Rectal smooth muscle tissue (tissue), 1 donor: ENCODE results near the gene TEKTIP1.
A peak's percentile ranks its signal among the peaks of the same experiment; 100 is the strongest.

ENCODE experiments used
- H3K27ac ChIP-seq: one replicate; pipeline ENCODE4 v1.7.0; 2013; ENCODE audit warnings: low read depth, low read length, inconsistent platforms
- H3K27me3 ChIP-seq: one replicate; pipeline ENCODE4 v1.7.0; 2013; ENCODE audit warnings: low read length; ENCODE audit not compliant: control insufficient read depth, insufficient read depth
- H3K36me3 ChIP-seq: one replicate; pipeline ENCODE4 v1.7.0; 2013; ENCODE audit warnings: low read length; ENCODE audit not compliant: control insufficient read depth, insufficient read depth
- H3K4me1 ChIP-seq: one replicate; pipeline ENCODE4 v1.7.0; 2013; ENCODE audit warnings: low read length; ENCODE audit not compliant: control insufficient read depth, insufficient read depth
- H3K4me3 ChIP-seq: one replicate; pipeline ENCODE4 v1.7.0; 2013; ENCODE audit warnings: low read length
- H3K9ac ChIP-seq: one replicate; pipeline ENCODE4 v1.7.0; 2013; ENCODE audit warnings: low read length

The TEKTIP1 gene

GRCh38 chr19:3538965-3539755 lies at the start of gene TEKTIP1:
Gene TEKTIP1, plus strand, starts transcription at chr19:3539174. Its CDS starts 4 bp downstream, at chr19:3539178.
- H3K4me3 ChIP-seq: no peak within 1 kb of the TSS
- no peak within 1 kb of the TSS for H3K27ac ChIP-seq
- H3K36me3 ChIP-seq: peaks cover 15% of the 10 kb centered on the region
- H3K4me1 ChIP-seq: no peaks in the 10 kb centered on the region
- H3K9ac ChIP-seq: no peak within 1 kb of the TSS
- no peaks in the 10 kb centered on the region for H3K27me3 ChIP-seq

- H3K4me3 ChIP-seq: no peak overlapping the region
- H3K27me3 ChIP-seq: no peaks in the 10 kb centered on the region
- peaks cover 10% of the 10 kb centered on the region for H3K36me3 ChIP-seq
- no peak overlapping the region for H3K9ac ChIP-seq
- no peaks in the 10 kb centered on the region for H3K4me1 ChIP-seq
- H3K27ac ChIP-seq: no peak overlapping the region
Measured at GRCh38 chr19:3491396-3492119, 47.4 kb upstream of the TEKTIP1 start.

GRCh38 chr19:3492131-3492839 lies 46.7 kb upstream of the TEKTIP1 start:
- Histone ChIP-seq H3K9ac (no peak overlapping the region), H3K36me3 (peaks cover 10% of the 10 kb centered on the region)

GRCh38 chr19:3492919-3493318 lies 46.1 kb upstream of the TEKTIP1 start:
- Histone ChIP-seq H3K4me1 (no peaks in the 10 kb centered on the region), H3K9ac (no peak overlapping the region), H3K4me3 (no peak overlapping the region), H3K36me3 (peaks cover 10% of the 10 kb centered on the region), H3K27ac (no peak overlapping the region), H3K27me3 (no peaks in the 10 kb centered on the region)

More at GRCh38 chr19:3492131-3492839, 46.7 kb upstream of the TEKTIP1 start:
- Histone ChIP-seq H3K27ac (no peak overlapping the region), H3K27me3 (no peaks in the 10 kb centered on the region), H3K4me3 (no peak overlapping the region), H3K4me1 (no peaks in the 10 kb centered on the region)

DNA sequence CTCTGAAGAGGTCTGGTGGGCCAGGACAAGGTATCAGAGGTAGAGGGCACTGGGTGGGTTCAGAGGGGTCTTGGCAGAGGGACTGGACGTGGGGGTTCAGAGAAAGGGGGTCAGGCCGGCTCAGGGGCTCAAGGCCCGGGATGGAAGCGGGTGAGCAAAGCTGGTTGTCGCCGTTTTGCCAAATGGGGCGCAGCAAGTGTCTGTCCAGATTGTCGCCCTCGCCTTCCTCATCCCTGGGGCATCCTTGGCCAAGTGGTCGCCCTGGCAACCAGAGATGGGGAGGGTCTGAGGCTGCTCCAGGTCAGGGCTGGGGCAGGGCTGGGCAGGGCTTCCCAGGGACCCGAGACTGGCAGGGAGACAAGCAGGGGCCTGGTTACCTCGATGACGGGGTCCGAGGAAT lies 45.3 kb upstream of the TEKTIP1 start:
- H3K4me3 ChIP-seq: no peak overlapping the region
- H3K9ac ChIP-seq: no peak overlapping the region
- H3K27me3 ChIP-seq: no peaks in the 10 kb centered on the region
- peaks cover 10% of the 10 kb centered on the region for H3K36me3 ChIP-seq
- no peaks in the 10 kb centered on the region for H3K4me1 ChIP-seq
- H3K27ac ChIP-seq: no peak overlapping the region

- no peak overlapping the region for H3K4me3 ChIP-seq
- peaks cover 10% of the 10 kb centered on the region for H3K36me3 ChIP-seq
- H3K9ac ChIP-seq: no peak overlapping the region
- no peak overlapping the region for H3K27ac ChIP-seq
- no peaks in the 10 kb centered on the region for H3K27me3 ChIP-seq
- H3K4me1 ChIP-seq: no peaks in the 10 kb centered on the region
Measured at GRCh38 chr19:3494051-3494450, 44.9 kb upstream of the TEKTIP1 start.

DNA sequence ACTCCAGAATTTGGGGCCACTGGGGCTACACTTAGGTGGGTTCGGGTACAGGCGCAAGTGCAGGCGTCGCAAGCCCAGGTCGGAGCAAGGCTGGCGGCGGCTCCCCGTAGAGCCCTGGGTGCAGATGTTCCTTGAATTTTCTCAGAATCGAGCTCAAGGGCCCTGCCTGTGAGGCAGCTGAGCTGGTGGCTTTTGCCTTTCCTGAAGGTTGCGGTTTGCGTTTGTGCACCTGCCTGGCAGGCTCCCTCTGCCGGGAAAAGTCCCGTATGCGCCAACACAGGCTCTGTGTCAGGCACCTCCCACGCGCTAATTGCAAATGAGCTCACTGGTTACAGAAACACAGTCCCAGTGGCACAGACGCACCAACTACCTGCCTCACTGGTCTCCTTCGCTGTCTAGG lies 44.4 kb upstream of the TEKTIP1 start:
- Histone ChIP-seq H3K9ac (no peak overlapping the region), H3K36me3 (peaks cover 10% of the 10 kb centered on the region), H3K27me3 (no peaks in the 10 kb centered on the region), H3K4me3 (no peak overlapping the region), H3K4me1 (no peaks in the 10 kb centered on the region), H3K27ac (no peak overlapping the region)

DNA sequence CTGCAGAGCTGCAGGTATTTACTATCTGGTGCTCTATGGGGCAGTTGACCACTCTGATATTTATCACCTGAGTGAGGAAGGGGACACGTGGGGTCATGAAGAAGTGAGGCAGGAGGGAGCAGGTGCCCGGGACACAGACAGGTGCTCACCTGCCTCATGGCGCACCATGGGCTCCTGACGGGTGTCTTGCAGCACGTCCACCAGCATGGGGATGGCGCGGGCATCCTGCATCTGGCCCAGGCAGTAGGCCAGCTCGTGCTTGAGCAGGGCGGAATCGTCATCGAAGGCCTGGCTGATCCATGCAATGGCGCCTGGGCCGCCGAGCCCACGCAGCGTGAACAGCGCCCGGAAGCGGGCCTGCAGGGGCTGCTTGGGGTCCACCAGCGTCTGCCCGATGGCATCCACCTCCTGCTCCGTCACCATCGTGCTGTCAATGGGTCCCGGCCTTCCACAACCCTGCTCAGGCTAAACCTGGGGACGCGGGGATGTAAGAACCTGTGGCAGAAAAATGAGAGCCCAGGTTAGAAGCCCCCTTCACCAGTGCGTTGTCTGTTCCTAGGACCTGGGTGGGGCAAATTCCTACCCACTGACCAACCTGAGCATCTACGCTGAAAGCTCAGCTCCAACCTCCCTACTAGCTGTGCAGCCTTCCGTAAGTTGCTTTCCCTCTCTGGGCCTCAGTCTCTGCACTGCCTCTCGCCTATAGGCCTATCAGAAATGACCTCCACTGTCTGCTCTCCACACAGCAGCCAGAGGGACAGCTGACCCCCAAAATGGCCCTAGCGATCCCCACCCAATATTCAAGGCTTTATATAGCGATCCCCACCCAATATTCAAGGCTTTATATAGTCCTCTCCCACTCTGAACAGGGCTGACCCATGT lies 42.3 kb upstream of the TEKTIP1 start:
- Histone ChIP-seq H3K4me3 (no peak overlapping the region), H3K36me3 (peaks cover 10% of the 10 kb centered on the region), H3K27ac (no peak overlapping the region), H3K9ac (no peak overlapping the region), H3K27me3 (no peaks in the 10 kb centered on the region), H3K4me1 (peaks cover 6% of the 10 kb centered on the region)

GRCh38 chr19:3497757-3498520 lies 41.0 kb upstream of the TEKTIP1 start:
- Histone ChIP-seq H3K36me3 (peaks cover 8% of the 10 kb centered on the region), H3K4me1 (peaks cover 6% of the 10 kb centered on the region), H3K27me3 (no peaks in the 10 kb centered on the region), H3K9ac (no peak overlapping the region), H3K27ac (no peak overlapping the region), H3K4me3 (no peak overlapping the region)

DNA sequence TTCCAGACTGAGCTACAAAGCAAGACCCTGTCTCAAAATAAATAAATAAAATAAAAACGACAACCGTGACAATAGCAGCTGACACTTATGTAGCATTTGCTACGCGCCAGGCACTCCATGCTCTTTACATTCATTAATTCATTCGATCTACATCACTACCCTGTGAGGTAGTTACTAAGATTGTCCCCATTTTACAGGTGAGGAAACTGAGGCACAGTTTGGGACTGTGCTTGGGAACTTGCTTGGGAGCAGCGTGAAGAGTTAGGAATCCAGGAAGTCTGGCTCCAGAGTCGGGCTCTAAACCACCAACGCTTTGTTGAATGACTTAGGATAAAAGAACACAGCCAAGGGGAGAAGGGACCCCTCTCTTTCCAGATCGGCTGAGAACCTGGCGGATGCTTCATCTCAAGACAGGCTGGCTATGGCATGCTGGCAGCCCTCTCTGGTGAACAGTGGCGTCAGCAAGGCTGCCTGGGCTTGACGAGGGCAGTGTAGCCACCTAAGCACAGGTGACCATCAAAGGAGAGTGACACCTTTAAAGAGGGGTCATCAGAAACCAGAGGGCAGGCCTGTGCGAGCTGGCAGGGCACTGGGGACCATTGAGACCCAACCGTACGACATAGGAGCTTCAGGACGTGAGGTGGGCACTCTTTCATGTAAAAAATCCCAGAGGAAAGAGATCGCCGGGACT lies 39.1 kb upstream of the TEKTIP1 start:
- Histone ChIP-seq H3K4me1 (peaks cover 6% of the 10 kb centered on the region), H3K9ac (peak overlapping the region; percentile 66), H3K36me3 (peaks cover 4% of the 10 kb centered on the region), H3K27me3 (no peaks in the 10 kb centered on the region), H3K4me3 (peak overlapping the region; percentile 91), H3K27ac (peak overlapping the region; percentile 96)
